ENCODE data around the gene NCAPD2. TPM values are rescaled to one million over a fixed set of nuclear protein-coding genes. Genes with fewer than 3 reads are reported as not detected.
A peak's percentile ranks its signal among the peaks of the same experiment; 100 is the strongest.

Gene NCAPD2
- total and polyA plus RNA-seq, 12 donors, result 6.6 to 33.9 (median 20.9) TPM

GRCh38 chr12:6533653-6533922 lies 39.7 kb downstream of the NCAPD2 start:
- intact Hi-C loops (cut with DNase I), result loop anchor here (10.0 kb wide), 2 partner anchors 109 to 199 kb away; no protein-coding TSS in a partner anchor
- peaks cover 38 to 45% of the 10 kb centered on the region in 2 donors for H3K4me1 ChIP-seq (replicated peaks in 1 of 2)
- no peaks in the 10 kb centered on the region for H3K9me3 ChIP-seq (replicated peaks in 1 of 3)
- H3K36me3 ChIP-seq (replicated peaks in 1 of 2), result peaks cover 0 to 63% of the 10 kb centered on the region in 2 donors
- 0 to 1% (median 0%) methylated on average over 1 to 9 of the region's 9 CpGs; no CpG with 5 or more reads in 1 of the 4 donors for WGBS, 4 donors
- DNase-seq, result peak in 4 of 7 donors; percentile 75 to 86 (median 81)
- H3K27me3 ChIP-seq, result no peaks in the 10 kb centered on the region
- TF ChIP-seq, protein P1, sequence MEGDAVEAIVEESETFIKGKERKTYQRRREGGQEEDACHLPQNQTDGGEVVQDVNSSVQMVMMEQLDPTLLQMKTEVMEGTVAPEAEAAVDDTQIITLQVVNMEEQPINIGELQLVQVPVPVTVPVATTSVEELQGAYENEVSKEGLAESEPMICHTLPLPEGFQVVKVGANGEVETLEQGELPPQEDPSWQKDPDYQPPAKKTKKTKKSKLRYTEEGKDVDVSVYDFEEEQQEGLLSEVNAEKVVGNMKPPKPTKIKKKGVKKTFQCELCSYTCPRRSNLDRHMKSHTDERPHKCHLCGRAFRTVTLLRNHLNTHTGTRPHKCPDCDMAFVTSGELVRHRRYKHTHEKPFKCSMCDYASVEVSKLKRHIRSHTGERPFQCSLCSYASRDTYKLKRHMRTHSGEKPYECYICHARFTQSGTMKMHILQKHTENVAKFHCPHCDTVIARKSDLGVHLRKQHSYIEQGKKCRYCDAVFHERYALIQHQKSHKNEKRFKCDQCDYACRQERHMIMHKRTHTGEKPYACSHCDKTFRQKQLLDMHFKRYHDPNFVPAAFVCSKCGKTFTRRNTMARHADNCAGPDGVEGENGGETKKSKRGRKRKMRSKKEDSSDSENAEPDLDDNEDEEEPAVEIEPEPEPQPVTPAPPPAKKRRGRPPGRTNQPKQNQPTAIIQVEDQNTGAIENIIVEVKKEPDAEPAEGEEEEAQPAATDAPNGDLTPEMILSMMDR (IDR thresholded peaks at IDR 0.05), result no peak
- TF ChIP-seq POLR2A (IDR thresholded peaks at IDR 0.05), result peak; percentile 21 to 48
- H3K4me3 ChIP-seq, result peak overlapping the region; percentile 35 to 88 (median 56)
- H3K27ac ChIP-seq, result peak overlapping the region; percentile 90 to 99 (median 95)

DNA sequence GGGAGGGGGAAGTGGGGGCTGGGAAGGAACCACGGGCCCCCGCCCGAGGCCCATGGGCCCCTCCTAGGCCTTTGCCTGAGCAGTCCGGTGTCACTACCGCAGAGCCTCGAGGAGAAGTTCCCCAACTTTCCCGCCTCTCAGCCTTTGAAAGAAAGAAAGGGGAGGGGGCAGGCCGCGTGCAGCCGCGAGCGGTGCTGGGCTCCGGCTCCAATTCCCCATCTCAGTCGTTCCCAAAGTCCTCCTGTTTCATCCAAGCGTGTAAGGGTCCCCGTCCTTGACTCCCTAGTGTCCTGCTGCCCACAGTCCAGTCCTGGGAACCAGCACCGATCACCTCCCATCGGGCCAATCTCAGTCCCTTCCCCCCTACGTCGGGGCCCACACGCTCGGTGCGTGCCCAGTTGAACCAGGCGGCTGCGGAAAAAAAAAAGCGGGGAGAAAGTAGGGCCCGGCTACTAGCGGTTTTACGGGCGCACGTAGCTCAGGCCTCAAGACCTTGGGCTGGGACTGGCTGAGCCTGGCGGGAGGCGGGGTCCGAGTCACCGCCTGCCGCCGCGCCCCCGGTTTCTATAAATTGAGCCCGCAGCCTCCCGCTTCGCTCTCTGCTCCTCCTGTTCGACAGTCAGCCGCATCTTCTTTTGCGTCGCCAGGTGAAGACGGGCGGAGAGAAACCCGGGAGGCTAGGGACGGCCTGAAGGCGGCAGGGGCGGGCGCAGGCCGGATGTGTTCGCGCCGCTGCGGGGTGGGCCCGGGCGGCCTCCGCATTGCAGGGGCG lies 40.2 kb downstream of the NCAPD2 start, which contains the start of gene GAPDH:
TSS of gene GAPDH (plus strand) at position 595 of the 772 bp plus-strand sequence. CDS start 316 bp downstream, outside the sequence.
- Histone ChIP-seq H3K27ac (peak within 1 kb of the TSS; percentile 90 to 99 (median 95)), H3K4me3 (peak within 1 kb of the TSS; percentile 52 to 90 (median 78)), H3K4me1 (replicated peaks in 1 of 2) (peaks cover 38 to 45% of the 10 kb centered on the region in 2 donors), H3K27me3 (no peaks in the 10 kb centered on the region), H3K36me3 (replicated peaks in 1 of 2) (peaks cover 0 to 62% of the 10 kb centered on the region in 2 donors), H3K9me3 (replicated peaks in 1 of 3) (no peaks in the 10 kb centered on the region)
- peak; percentile 93 to 97 (median 95) for DNase-seq
- intact Hi-C loops (cut with DNase I), result loop anchor here (10.0 kb wide), 2 partner anchors 109 to 199 kb away; no protein-coding TSS in a partner anchor
- 0% methylated on average over 10 to 62 of the region's 62 CpGs for WGBS, 4 donors
- TF ChIP-seq POLR2A (IDR thresholded peaks at IDR 0.05), result peak; percentile 97 to 98
- TF ChIP-seq, protein P1 (IDR thresholded peaks at IDR 0.05), result peak in 1 of 6 experiments; percentile 20

DNA sequence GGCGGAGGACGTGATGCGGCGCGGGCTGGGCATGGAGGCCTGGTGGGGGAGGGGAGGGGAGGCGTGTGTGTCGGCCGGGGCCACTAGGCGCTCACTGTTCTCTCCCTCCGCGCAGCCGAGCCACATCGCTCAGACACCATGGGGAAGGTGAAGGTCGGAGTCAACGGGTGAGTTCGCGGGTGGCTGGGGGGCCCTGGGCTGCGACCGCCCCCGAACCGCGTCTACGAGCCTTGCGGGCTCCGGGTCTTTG lies 40.7 kb downstream of the NCAPD2 start:
- peak overlapping the region; percentile 86 to 99 (median 95) for H3K27ac ChIP-seq
- DNase-seq, result no peak
- TF ChIP-seq, protein P1 (IDR thresholded peaks at IDR 0.05), result no peak
- H3K4me1 ChIP-seq (replicated peaks in 1 of 2), result peaks cover 38 to 47% of the 10 kb centered on the region in 2 donors
- 0% methylated on average over 4 to 25 of the region's 25 CpGs; no CpG with 5 or more reads in 1 of the 4 donors for WGBS, 4 donors
- peaks cover 0 to 57% of the 10 kb centered on the region in 2 donors for H3K36me3 ChIP-seq (replicated peaks in 1 of 2)
- no peaks in the 10 kb centered on the region for H3K27me3 ChIP-seq
- H3K9me3 ChIP-seq (replicated peaks in 1 of 3), result no peaks in the 10 kb centered on the region
- H3K4me3 ChIP-seq, result peak overlapping the region; percentile 52 to 90 (median 78)
- intact Hi-C loops (cut with DNase I), result loop anchor here (10.0 kb wide), 2 partner anchors 110 to 200 kb away; no protein-coding TSS in a partner anchor

DNA sequence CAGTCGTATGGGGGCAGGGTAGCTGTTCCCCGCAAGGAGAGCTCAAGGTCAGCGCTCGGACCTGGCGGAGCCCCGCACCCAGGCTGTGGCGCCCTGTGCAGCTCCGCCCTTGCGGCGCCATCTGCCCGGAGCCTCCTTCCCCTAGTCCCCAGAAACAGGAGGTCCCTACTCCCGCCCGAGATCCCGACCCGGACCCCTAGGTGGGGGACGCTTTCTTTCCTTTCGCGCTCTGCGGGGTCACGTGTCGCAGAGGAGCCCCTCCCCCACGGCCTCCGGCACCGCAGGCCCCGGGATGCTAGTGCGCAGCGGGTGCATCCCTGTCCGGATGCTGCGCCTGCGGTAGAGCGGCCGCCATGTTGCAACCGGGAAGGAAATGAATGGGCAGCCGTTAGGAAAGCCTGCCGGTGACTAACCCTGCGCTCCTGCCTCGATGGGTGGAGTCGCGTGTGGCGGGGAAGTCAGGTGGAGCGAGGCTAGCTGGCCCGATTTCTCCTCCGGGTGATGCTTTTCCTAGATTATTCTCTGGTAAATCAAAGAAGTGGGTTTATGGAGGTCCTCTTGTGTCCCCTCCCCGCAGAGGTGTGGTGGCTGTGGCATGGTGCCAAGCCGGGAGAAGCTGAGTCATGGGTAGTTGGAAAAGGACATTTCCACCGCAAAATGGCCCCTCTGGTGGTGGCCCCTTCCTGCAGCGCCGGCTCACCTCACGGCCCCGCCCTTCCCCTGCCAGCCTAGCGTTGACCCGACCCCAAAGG lies 41.2 kb downstream of the NCAPD2 start:
- peak; percentile 11 to 74 for TF ChIP-seq POLR2A (IDR thresholded peaks at IDR 0.05)
- TF ChIP-seq, protein P1 (IDR thresholded peaks at IDR 0.05), result peak in 1 of 6 experiments; percentile 17
- Histone ChIP-seq H3K27ac (peak overlapping the region; percentile 86 to 99 (median 95)), H3K4me3 (peak overlapping the region; percentile 52 to 90 (median 78)), H3K27me3 (no peaks in the 10 kb centered on the region), H3K9me3 (replicated peaks in 1 of 3) (no peaks in the 10 kb centered on the region), H3K36me3 (replicated peaks in 1 of 2) (peaks cover 0 to 52% of the 10 kb centered on the region in 2 donors), H3K4me1 (replicated peaks in 1 of 2) (peaks cover 40 to 52% of the 10 kb centered on the region in 2 donors)
- intact Hi-C loops (cut with DNase I), result loop anchor here (10.0 kb wide), 2 partner anchors 110 to 200 kb away; no protein-coding TSS in a partner anchor
- whole genome bisulfite sequencing, 4 donors, result 0 to 1% (median 1%) methylated on average over 19 to 52 of the region's 52 CpGs
- peak; percentile 79 to 92 (median 89) for DNase-seq
